HEK293 (cell line): ENCODE data around the gene RPN1.

Experiments
- CTCF ChIP-seq: fragments of 450-650 bp; formaldehyde crosslinking; IDR thresholded peaks from 2 replicates; pipeline ENCODE4 v1.5.1; 2016; ENCODE audit warnings: missing biosample characterization, missing genetic modification characterization
- SETDB1 ChIP-seq: IDR thresholded peaks from one replicate; pipeline ENCODE4 v1.6.1; 2017; ENCODE audit warnings: mild to moderate bottlenecking, low read length, moderate library complexity, mixed read lengths; ENCODE audit not compliant: insufficient read length
- ZNF138 ChIP-seq: fragments of 450-650 bp; formaldehyde crosslinking; IDR thresholded peaks from 2 replicates; pipeline ENCODE4 v1.5.1; 2016; ENCODE audit warnings: missing biosample characterization, missing genetic modification characterization, borderline replicate concordance
- ZNF777 ChIP-seq: fragments of 450-650 bp; formaldehyde crosslinking; IDR thresholded peaks from 2 replicates; pipeline ENCODE4 v1.5.1; 2017; ENCODE audit warnings: missing biosample characterization, missing genetic modification characterization, borderline replicate concordance

DNA sequence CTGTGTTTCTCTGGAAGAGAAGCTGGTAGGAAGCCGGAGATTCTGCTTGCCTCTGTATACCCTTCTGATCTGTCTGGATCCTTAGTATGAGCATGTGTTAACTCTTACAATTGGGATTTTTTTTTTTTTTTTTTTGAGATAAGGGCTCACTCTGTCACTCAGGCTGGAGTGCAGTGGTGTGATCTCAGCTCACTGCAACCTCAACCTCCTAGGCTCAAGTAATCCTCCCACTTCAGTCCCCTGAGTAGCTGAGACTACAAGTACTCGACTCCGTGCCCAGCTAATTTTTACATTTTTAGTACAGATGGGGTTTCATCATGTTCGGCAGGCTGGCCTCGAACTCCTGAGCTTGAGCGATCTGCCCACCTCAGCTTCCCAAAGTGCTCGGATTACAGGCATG is 44.5 kb downstream of the RPN1 start:
- TF ChIP-seq CTCF (tag by site-specific recombination) (no peak), ZNF777 (tag by site-specific recombination) (no peak), ZNF138 (tag by site-specific recombination) (no peak), SETDB1 (no peak)
